ENCODE data around the gene SLC19A2. TPM values are rescaled to one million over a fixed set of nuclear protein-coding genes. Genes with fewer than 3 reads are reported as not detected.

SLC19A2 gene
- total and polyA plus RNA-seq, 3 experiments from 2014 or later, result 0.62 to 9.3 (median 8.3) TPM

DNA sequence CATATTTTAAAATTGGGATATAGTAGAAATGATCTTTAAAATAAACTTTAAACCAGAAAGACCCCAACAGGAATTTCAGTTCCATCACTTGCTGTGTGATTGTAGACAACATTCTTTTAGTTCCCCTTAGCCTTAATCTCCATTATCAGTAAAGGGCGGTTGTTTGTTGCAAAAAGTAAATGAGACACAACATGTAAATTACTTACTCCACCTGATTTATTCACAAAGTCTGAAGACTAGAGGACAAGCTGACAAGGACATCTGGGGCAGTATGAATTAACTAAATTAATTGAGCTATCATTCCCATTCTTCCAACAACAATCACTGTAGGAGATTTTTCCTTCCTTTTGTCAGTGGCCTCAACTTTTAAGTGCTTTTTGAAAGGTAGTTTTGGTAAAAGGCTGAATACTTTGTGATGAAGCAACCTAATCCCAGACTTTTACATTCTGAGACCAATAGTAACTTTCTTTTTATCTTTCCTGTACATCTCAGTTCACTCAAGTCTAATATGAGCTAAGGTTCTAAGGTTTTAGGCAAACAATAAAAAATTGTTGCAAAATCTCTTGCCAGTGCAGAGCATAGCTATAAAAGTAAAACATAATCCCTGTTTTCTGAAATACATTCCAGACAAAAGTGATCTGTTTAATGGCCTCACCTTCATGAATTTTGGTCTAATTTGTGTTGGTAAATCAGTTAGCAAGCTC, 6.2 kb downstream of the SLC19A2 start:
- no peak for DNase-seq
- no peaks in the 10 kb centered on the region for H3K27me3 Mint-ChIP-seq
- CTCF ChIA-PET, result no interaction called here

GRCh38 chr1:169478094-169478672, 7.6 kb downstream of the SLC19A2 start:
- Histone ChIP-seq H3K9me3 (ENCODE audit: low read length) (no peaks in the 10 kb centered on the region), H3K4me3 (ENCODE audit: low read length) (no peak overlapping the region), H3K27ac (ENCODE audit: low read depth, low read length) (no peak overlapping the region), H3K36me3 (ENCODE audit: insufficient read depth, low read length) (no peaks in the 10 kb centered on the region), H3K4me1 (ENCODE audit: insufficient read depth, low read length) (no peaks in the 10 kb centered on the region), H3K27me3 (ENCODE audit: insufficient read depth, low read length, poor library complexity, severe bottlenecking) (no peaks in the 10 kb centered on the region)
- Mint-ChIP-seq H3K4me1 (peaks cover 4 to 8% (median 7%) of the 10 kb centered on the region in 3 donors), H3K27ac (no peak overlapping the region), H3K36me3 (peaks cover 0 to 12% (median 2%) of the 10 kb centered on the region in 3 donors), H3K27me3 (no peaks in the 10 kb centered on the region), H3K9me3 (no peaks in the 10 kb centered on the region), H3K4me3 (no peak overlapping the region)
- ChIA-PET CTCF (no interaction called here), POLR2A (no interaction called here)
- DNase-seq, result no peak

More for the DNA sequence above, 6.2 kb downstream of the SLC19A2 start:
- H3K36me3 ChIP-seq (ENCODE audit: insufficient read depth, low read length), result no peaks in the 10 kb centered on the region
- H3K36me3 Mint-ChIP-seq, result peaks cover 0 to 12% (median 2%) of the 10 kb centered on the region in 3 donors
- H3K9me3 Mint-ChIP-seq, result no peaks in the 10 kb centered on the region
- no peak overlapping the region for H3K4me3 Mint-ChIP-seq
- H3K4me1 Mint-ChIP-seq, result peaks cover 16 to 20% (median 20%) of the 10 kb centered on the region in 3 donors
- no peaks in the 10 kb centered on the region for H3K27me3 ChIP-seq (ENCODE audit: insufficient read depth, low read length, poor library complexity, severe bottlenecking)
- no peak overlapping the region for H3K27ac ChIP-seq (ENCODE audit: low read depth, low read length)
- H3K9me3 ChIP-seq (ENCODE audit: low read length), result no peaks in the 10 kb centered on the region
- H3K4me3 ChIP-seq (ENCODE audit: low read length), result no peak overlapping the region
- POLR2A ChIA-PET, result no interaction called here
- H3K4me1 ChIP-seq (ENCODE audit: insufficient read depth, low read length), result peaks cover 5% of the 10 kb centered on the region
- no peak overlapping the region for H3K27ac Mint-ChIP-seq

GRCh38 chr1:169475806-169476387, 9.8 kb downstream of the SLC19A2 start:
- no peaks in the 10 kb centered on the region for H3K27me3 Mint-ChIP-seq
- no peaks in the 10 kb centered on the region for H3K4me1 ChIP-seq (ENCODE audit: insufficient read depth, low read length)
- peak overlapping the region in 1 of 8 donors; percentile 17 for H3K27ac Mint-ChIP-seq
- no peak overlapping the region for H3K4me3 Mint-ChIP-seq
- ChIA-PET POLR2A (no interaction called here), CTCF (no interaction called here)
- no peaks in the 10 kb centered on the region for H3K27me3 ChIP-seq (ENCODE audit: insufficient read depth, low read length, poor library complexity, severe bottlenecking)
- H3K4me1 Mint-ChIP-seq, result peaks cover 0 to 7% (median 4%) of the 10 kb centered on the region in 3 donors
- H3K36me3 ChIP-seq (ENCODE audit: insufficient read depth, low read length), result no peaks in the 10 kb centered on the region
- DNase-seq, result no peak
- H3K9me3 Mint-ChIP-seq, result no peaks in the 10 kb centered on the region
- H3K36me3 Mint-ChIP-seq, result peaks cover 0 to 12% (median 2%) of the 10 kb centered on the region in 3 donors
- no peak overlapping the region for H3K4me3 ChIP-seq (ENCODE audit: low read length)
- H3K9me3 ChIP-seq (ENCODE audit: low read length), result no peaks in the 10 kb centered on the region
- no peak overlapping the region for H3K27ac ChIP-seq (ENCODE audit: low read depth, low read length)

DNA sequence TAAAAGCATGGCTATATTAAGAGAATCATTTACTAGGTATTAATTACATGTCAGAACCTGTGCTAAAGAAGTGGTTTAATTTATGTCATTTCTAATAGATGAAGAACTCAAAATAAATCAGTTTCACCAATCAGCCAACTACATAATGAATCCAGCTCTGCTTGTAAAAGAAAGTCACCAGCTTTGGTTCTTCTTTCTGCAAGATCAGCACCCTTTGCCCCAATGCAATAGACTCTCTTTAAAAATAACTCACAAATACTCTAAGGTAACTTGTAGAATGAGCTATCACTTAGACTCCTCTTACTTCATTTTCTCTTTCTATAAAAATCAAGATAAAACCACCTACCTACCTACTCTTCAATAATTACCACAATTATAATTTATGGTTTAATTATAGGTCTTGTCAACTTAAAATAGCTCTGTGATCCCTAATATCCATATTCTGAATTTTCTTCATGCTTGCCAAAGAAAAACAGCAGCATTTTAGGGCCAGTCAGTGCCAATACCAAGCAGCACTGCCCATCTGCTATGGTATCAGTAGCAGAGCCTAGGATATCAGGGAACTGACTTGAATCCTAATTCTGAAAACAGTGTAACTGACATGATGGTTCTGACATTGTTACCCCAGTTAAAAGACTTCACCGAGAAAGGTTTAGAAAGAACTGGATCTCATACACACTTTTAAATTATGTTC, 11.3 kb downstream of the SLC19A2 start:
- H3K27me3 Mint-ChIP-seq, result no peaks in the 10 kb centered on the region
- CTCF ChIA-PET, result no interaction called here

DNA sequence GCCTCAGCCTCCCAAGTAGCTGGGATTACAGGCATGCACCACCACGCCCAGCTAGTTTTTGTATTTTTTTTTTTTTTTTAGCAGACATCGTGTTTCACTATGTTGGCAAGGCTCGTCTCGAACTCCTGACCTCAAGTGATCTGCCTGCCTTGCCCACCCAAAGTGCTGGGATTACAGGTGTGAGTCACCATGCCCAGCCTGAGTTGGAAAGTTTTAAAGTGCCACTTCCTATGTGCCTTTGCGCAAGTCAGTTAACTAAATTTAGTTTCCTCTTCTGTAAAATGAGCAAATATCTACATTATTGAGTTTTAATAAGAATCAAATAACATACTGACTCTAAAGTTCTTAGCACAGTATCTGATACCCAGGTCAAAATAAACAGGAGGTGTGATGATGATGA, 12.4 kb downstream of the SLC19A2 start:
- no peak overlapping the region for H3K4me3 Mint-ChIP-seq
- ChIA-PET CTCF (interaction anchor here (1.4 kb wide), 1 partner anchor 1131 kb away, joined by 4 read pairs; no protein-coding TSS in a partner anchor), POLR2A (no interaction called here)
- no peaks in the 10 kb centered on the region for H3K9me3 ChIP-seq (ENCODE audit: low read length)
- H3K4me1 ChIP-seq (ENCODE audit: insufficient read depth, low read length), result no peaks in the 10 kb centered on the region
- H3K27me3 ChIP-seq (ENCODE audit: insufficient read depth, low read length, poor library complexity, severe bottlenecking), result no peaks in the 10 kb centered on the region
- no peak overlapping the region for H3K27ac ChIP-seq (ENCODE audit: low read depth, low read length)
- H3K9me3 Mint-ChIP-seq, result no peaks in the 10 kb centered on the region
- no peaks in the 10 kb centered on the region for H3K4me1 Mint-ChIP-seq
- H3K27ac Mint-ChIP-seq, result no peak overlapping the region
- no peak overlapping the region for H3K4me3 ChIP-seq (ENCODE audit: low read length)
- DNase-seq, result no peak
- no peaks in the 10 kb centered on the region for H3K27me3 Mint-ChIP-seq
- no peaks in the 10 kb centered on the region for H3K36me3 ChIP-seq (ENCODE audit: insufficient read depth, low read length)
- H3K36me3 Mint-ChIP-seq, result peaks cover 0 to 12% (median 4%) of the 10 kb centered on the region in 3 donors

More for the DNA sequence above, 11.3 kb downstream of the SLC19A2 start:
- Mint-ChIP-seq H3K36me3 (peaks cover 0 to 12% (median 4%) of the 10 kb centered on the region in 3 donors), H3K4me3 (no peak overlapping the region), H3K9me3 (no peaks in the 10 kb centered on the region), H3K4me1 (peaks cover 0 to 3% (median 0%) of the 10 kb centered on the region in 3 donors), H3K27ac (no peak overlapping the region)
- H3K4me3 ChIP-seq (ENCODE audit: low read length), result no peak overlapping the region
- H3K27me3 ChIP-seq (ENCODE audit: insufficient read depth, low read length, poor library complexity, severe bottlenecking), result no peaks in the 10 kb centered on the region
- no peaks in the 10 kb centered on the region for H3K9me3 ChIP-seq (ENCODE audit: low read length)
- DNase-seq, result no peak
- POLR2A ChIA-PET, result no interaction called here
- no peaks in the 10 kb centered on the region for H3K36me3 ChIP-seq (ENCODE audit: insufficient read depth, low read length)
- H3K27ac ChIP-seq (ENCODE audit: low read depth, low read length), result no peak overlapping the region
- H3K4me1 ChIP-seq (ENCODE audit: insufficient read depth, low read length), result no peaks in the 10 kb centered on the region

DNA sequence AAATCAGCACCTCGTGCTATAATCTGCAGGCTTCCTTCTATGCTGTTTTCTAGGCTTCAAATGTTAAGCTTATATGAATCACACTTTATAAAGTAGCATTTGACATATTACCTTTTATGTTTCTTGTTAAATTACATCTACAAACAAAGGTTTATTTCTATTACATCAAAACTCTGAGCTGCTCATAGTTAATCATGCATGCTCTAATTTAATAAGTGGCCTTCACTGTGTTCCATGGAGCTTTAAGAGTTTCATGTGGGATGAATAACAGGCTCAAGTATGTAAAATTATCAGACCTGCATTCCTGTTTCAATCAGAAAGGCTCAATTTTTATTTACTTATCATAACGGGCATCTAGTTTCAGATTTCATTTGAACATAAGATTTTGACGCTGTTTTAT, 13.0 kb downstream of the SLC19A2 start:
- Histone ChIP-seq H3K36me3 (ENCODE audit: insufficient read depth, low read length) (no peaks in the 10 kb centered on the region), H3K9me3 (ENCODE audit: low read length) (no peaks in the 10 kb centered on the region), H3K27ac (ENCODE audit: low read depth, low read length) (no peak overlapping the region), H3K4me3 (ENCODE audit: low read length) (no peak overlapping the region), H3K27me3 (ENCODE audit: insufficient read depth, low read length, poor library complexity, severe bottlenecking) (no peaks in the 10 kb centered on the region), H3K4me1 (ENCODE audit: insufficient read depth, low read length) (no peaks in the 10 kb centered on the region)
- H3K4me1 Mint-ChIP-seq, result no peaks in the 10 kb centered on the region
- no peaks in the 10 kb centered on the region for H3K27me3 Mint-ChIP-seq
- ChIA-PET POLR2A (no interaction called here), CTCF (interaction anchor here (1.2 to 1.4 kb wide), 2 partner anchors 9 to 1130 kb away, joined by 3 to 4 read pairs; no protein-coding TSS in a partner anchor)
- no peaks in the 10 kb centered on the region for H3K9me3 Mint-ChIP-seq
- DNase-seq, result no peak
- H3K36me3 Mint-ChIP-seq, result peaks cover 0 to 14% (median 7%) of the 10 kb centered on the region in 3 donors
- no peak overlapping the region for H3K27ac Mint-ChIP-seq
- H3K4me3 Mint-ChIP-seq, result no peak overlapping the region

DNA sequence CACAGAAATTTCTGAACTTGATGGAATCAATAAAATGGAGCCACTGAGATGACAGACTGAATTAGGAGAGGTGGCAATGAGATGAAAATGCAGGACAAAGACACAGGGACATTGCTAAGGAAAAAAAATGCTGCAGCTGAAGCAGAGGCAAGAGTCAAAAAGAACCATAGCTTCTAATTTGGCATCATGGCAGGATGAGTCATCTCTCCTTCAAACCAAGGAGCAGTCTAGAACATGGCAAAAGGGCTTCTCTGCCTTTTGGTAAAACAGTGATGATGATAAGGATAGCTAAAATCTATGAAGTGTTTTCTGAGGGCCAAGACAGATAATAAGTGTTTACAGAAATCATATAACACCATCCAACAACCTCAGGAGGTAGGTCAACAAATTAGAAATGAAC, 16.8 kb downstream of the SLC19A2 start:
- POLR2A ChIA-PET, result no interaction called here
- H3K27me3 Mint-ChIP-seq, result no peaks in the 10 kb centered on the region
- no peaks in the 10 kb centered on the region for H3K9me3 ChIP-seq (ENCODE audit: low read length)
- H3K27ac ChIP-seq (ENCODE audit: low read depth, low read length), result no peak overlapping the region
- no peaks in the 10 kb centered on the region for H3K36me3 ChIP-seq (ENCODE audit: insufficient read depth, low read length)
- no peaks in the 10 kb centered on the region for H3K4me1 ChIP-seq (ENCODE audit: insufficient read depth, low read length)
- no peaks in the 10 kb centered on the region for H3K27me3 ChIP-seq (ENCODE audit: insufficient read depth, low read length, poor library complexity, severe bottlenecking)
- H3K9me3 Mint-ChIP-seq, result no peaks in the 10 kb centered on the region
- H3K4me3 Mint-ChIP-seq, result no peak overlapping the region
- H3K27ac Mint-ChIP-seq, result peak overlapping the region in 3 of 8 donors; percentile 2 to 52 (median 26)
- no peak overlapping the region for H3K4me3 ChIP-seq (ENCODE audit: low read length)
- CTCF ChIA-PET, result no interaction called here
- no peaks in the 10 kb centered on the region for H3K4me1 Mint-ChIP-seq
- H3K36me3 Mint-ChIP-seq, result peaks cover 0 to 11% (median 6%) of the 10 kb centered on the region in 3 donors
- no peak for DNase-seq
